Neural progenitor cell (in vitro differentiated cells): ENCODE results near the gene KCNMA1. TPM values are rescaled to one million over a fixed set of nuclear protein-coding genes. Genes with fewer than 3 reads are reported as not detected.

Experiments
- DNase-seq: peaks from one replicate; pipeline ENCODE4 v3.0.0-alpha.2; 2016; ENCODE audit warnings: low spot score
- H2AFZ ChIP-seq: fragments of 200-600 bp; sonication (generic); replicated peaks from 2 replicates; pipeline ENCODE4 v1.6.1; 2016; ENCODE audit warnings: antibody characterized with exemption
- H3F3A ChIP-seq: fragments of 200-600 bp; sonication (generic); 2 replicates; pipeline ENCODE4 v1.6.1; 2016; ENCODE audit warnings: antibody characterized with exemption, low read depth
- H3K27ac ChIP-seq: fragments of 200-600 bp; sonication (generic); 2 replicates; pipeline ENCODE4 v1.5.1; 2016; ENCODE audit warnings: mild to moderate bottlenecking
- H3K27me3 ChIP-seq: fragments of 200-600 bp; sonication (generic); 2 replicates; pipeline ENCODE4 v1.6.1; 2016; ENCODE audit warnings: mild to moderate bottlenecking, moderate library complexity
- H3K36me3 ChIP-seq: fragments of 200-600 bp; sonication (generic); 2 replicates; pipeline ENCODE4 v1.5.1; 2016
- H3K4me1 ChIP-seq: fragments of 200-600 bp; sonication (generic); 2 replicates; pipeline ENCODE4 v1.6.1; 2016; ENCODE audit warnings: mixed run types
- H3K4me2 ChIP-seq: fragments of 200-600 bp; sonication (generic); 2 replicates; pipeline ENCODE4 v1.6.1; 2016
- H3K4me3 ChIP-seq: fragments of 200-600 bp; sonication (generic); 2 replicates; pipeline ENCODE4 v1.5.1; 2016
- H3K79me2 ChIP-seq: fragments of 200-600 bp; sonication (generic); 2 replicates; pipeline ENCODE4 v1.6.1; 2016; ENCODE audit warnings: low read depth
- H3K9ac ChIP-seq: fragments of 200-600 bp; sonication (generic); 2 replicates; pipeline ENCODE4 v1.6.1; 2016
- H3K9me3 ChIP-seq: fragments of 200-600 bp; sonication (generic); 2 replicates; pipeline ENCODE4 v1.5.1; 2016; ENCODE audit warnings: low read depth
- H4K20me1 ChIP-seq: fragments of 200-600 bp; sonication (generic); 2 replicates; pipeline ENCODE4 v1.6.1; 2016; ENCODE audit warnings: low read depth
- H3K27ac Mint-ChIP-seq: 3 replicates; pipeline ENCODE4 v1.8.0; 2021; ENCODE audit warnings: mixed read lengths
- H3K27me3 Mint-ChIP-seq: 2 replicates; pipeline ENCODE4 v1.8.0; 2022; ENCODE audit warnings: low read depth, mild to moderate bottlenecking, inconsistent platforms, moderate library complexity, mixed read lengths; ENCODE audit not compliant: insufficient read depth
- H3K36me3 Mint-ChIP-seq: 3 replicates; pipeline ENCODE4 v1.8.0; 2021; ENCODE audit warnings: mixed read lengths
- H3K4me1 Mint-ChIP-seq: 3 replicates; pipeline ENCODE4 v1.8.0; 2021; ENCODE audit warnings: mixed read lengths
- H3K4me3 Mint-ChIP-seq: 3 replicates; pipeline ENCODE4 v1.8.0; 2021; ENCODE audit warnings: mild to moderate bottlenecking, moderate library complexity, mixed read lengths
- H3K9me3 Mint-ChIP-seq: 3 replicates; pipeline ENCODE4 v1.8.0; 2020; ENCODE audit warnings: mixed read lengths
- EZH2 ChIP-seq: fragments of 200-600 bp; sonication (generic); IDR thresholded peaks from 2 replicates; pipeline ENCODE4 v1.6.1; 2017; ENCODE audit warnings: antibody characterized with exemption, mild to moderate bottlenecking, moderate library complexity
- EZH2phosphoT487 ChIP-seq: fragments of 200-600 bp; sonication (generic); IDR thresholded peaks from 2 replicates; pipeline ENCODE4 v1.6.1; 2017; ENCODE audit warnings: antibody characterized with exemption
- total RNA-seq: library from RNA; depleted of rRNA; stranded (reverse); fragments of >200 nt; gene quantifications from 2 replicates; pipeline ENCODE4 v1.2.3, GENCODE V29; 2015; ENCODE audit warnings: low replicate concordance
- TF ChIP-seq, protein P1 (sequence below): fragments of 200-600 bp; sonication (generic); IDR thresholded peaks from 2 replicates; pipeline ENCODE4 v1.5.1; 2017; ENCODE audit warnings: antibody characterized with exemption, mild to moderate bottlenecking

Gene KCNMA1
- total RNA-seq, 1 donor from 2014 or later, result 2.4 TPM

GRCh38 chr10:77138541-77138940 is 499.1 kb downstream of the KCNMA1 start:
- Histone ChIP-seq H3K27ac (no peak overlapping the region), H3K4me1 (peaks cover 13% of the 10 kb centered on the region), H3K27me3 (peaks cover 29% of the 10 kb centered on the region), H2AFZ (no peak overlapping the region), H3K9ac (no peak overlapping the region), H3K4me2 (no peak overlapping the region), H3K36me3 (no peaks in the 10 kb centered on the region), H3K9me3 (no peaks in the 10 kb centered on the region), H3F3A (peaks cover 6% of the 10 kb centered on the region), H4K20me1 (no peaks in the 10 kb centered on the region), H3K79me2 (no peaks in the 10 kb centered on the region), H3K4me3 (no peak overlapping the region)
- no peak for DNase-seq
- no peak overlapping the region for H3K27ac Mint-ChIP-seq
- peaks cover 13% of the 10 kb centered on the region for H3K27me3 Mint-ChIP-seq
- H3K4me1 Mint-ChIP-seq, result peaks cover 12% of the 10 kb centered on the region
- TF ChIP-seq EZH2phosphoT487, result no peak
- no peaks in the 10 kb centered on the region for H3K9me3 Mint-ChIP-seq
- H3K4me3 Mint-ChIP-seq, result no peak overlapping the region
- H3K36me3 Mint-ChIP-seq, result no peaks in the 10 kb centered on the region

DNA sequence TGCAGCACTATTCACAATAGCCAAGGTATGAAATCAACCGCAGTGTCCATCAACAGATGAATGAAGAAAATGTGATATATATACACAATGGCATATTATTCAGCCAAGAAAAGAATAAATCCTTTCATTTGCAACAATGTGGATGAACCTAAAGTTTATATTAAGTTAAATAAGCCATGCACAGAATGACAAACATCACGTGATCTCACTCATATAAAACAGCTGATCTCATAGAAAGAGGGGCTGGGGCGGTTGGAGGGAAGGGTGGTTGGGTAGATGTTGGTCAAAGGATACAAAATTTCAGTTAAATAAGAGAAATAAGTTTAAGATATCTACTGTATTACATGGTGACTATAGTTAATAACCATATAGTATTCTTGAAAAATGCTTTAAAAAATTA is 502.1 kb downstream of the KCNMA1 start:
- H4K20me1 ChIP-seq, result no peaks in the 10 kb centered on the region
- no peaks in the 10 kb centered on the region for H3K9me3 ChIP-seq
- H3K27me3 Mint-ChIP-seq, result peaks cover 13% of the 10 kb centered on the region
- H3K27ac ChIP-seq, result no peak overlapping the region
- H3K4me3 ChIP-seq, result no peak overlapping the region
- H2AFZ ChIP-seq, result no peak overlapping the region
- TF ChIP-seq, protein P1, sequence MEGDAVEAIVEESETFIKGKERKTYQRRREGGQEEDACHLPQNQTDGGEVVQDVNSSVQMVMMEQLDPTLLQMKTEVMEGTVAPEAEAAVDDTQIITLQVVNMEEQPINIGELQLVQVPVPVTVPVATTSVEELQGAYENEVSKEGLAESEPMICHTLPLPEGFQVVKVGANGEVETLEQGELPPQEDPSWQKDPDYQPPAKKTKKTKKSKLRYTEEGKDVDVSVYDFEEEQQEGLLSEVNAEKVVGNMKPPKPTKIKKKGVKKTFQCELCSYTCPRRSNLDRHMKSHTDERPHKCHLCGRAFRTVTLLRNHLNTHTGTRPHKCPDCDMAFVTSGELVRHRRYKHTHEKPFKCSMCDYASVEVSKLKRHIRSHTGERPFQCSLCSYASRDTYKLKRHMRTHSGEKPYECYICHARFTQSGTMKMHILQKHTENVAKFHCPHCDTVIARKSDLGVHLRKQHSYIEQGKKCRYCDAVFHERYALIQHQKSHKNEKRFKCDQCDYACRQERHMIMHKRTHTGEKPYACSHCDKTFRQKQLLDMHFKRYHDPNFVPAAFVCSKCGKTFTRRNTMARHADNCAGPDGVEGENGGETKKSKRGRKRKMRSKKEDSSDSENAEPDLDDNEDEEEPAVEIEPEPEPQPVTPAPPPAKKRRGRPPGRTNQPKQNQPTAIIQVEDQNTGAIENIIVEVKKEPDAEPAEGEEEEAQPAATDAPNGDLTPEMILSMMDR, result no peak
- no peak for TF ChIP-seq EZH2
- H3K4me1 Mint-ChIP-seq, result peaks cover 5% of the 10 kb centered on the region
- no peaks in the 10 kb centered on the region for H3K36me3 Mint-ChIP-seq
- no peak overlapping the region for H3K9ac ChIP-seq
- H3K27me3 ChIP-seq, result peaks cover 29% of the 10 kb centered on the region
- no peaks in the 10 kb centered on the region for H3F3A ChIP-seq
- no peak overlapping the region for H3K4me3 Mint-ChIP-seq
- H3K4me1 ChIP-seq, result peaks cover 4% of the 10 kb centered on the region
- H3K36me3 ChIP-seq, result no peaks in the 10 kb centered on the region
- no peak overlapping the region for H3K4me2 ChIP-seq
- no peak for DNase-seq
- H3K27ac Mint-ChIP-seq, result no peak overlapping the region
- H3K9me3 Mint-ChIP-seq, result no peaks in the 10 kb centered on the region
- no peaks in the 10 kb centered on the region for H3K79me2 ChIP-seq

GRCh38 chr10:77131214-77131613 is 506.4 kb downstream of the KCNMA1 start:
- Histone ChIP-seq H3K27me3 (no peaks in the 10 kb centered on the region), H3K36me3 (no peaks in the 10 kb centered on the region), H3K4me3 (no peak overlapping the region), H3K9ac (no peak overlapping the region), H3K4me1 (no peaks in the 10 kb centered on the region), H3K27ac (no peak overlapping the region), H2AFZ (no peak overlapping the region), H3F3A (no peaks in the 10 kb centered on the region), H3K79me2 (no peaks in the 10 kb centered on the region), H3K4me2 (no peak overlapping the region), H4K20me1 (no peaks in the 10 kb centered on the region), H3K9me3 (no peaks in the 10 kb centered on the region)
- H3K36me3 Mint-ChIP-seq, result no peaks in the 10 kb centered on the region
- DNase-seq, result no peak
- H3K27me3 Mint-ChIP-seq, result peaks cover 3% of the 10 kb centered on the region
- no peaks in the 10 kb centered on the region for H3K9me3 Mint-ChIP-seq
- H3K4me1 Mint-ChIP-seq, result no peaks in the 10 kb centered on the region
- TF ChIP-seq, protein P1, result no peak
- no peak for TF ChIP-seq EZH2
- TF ChIP-seq EZH2phosphoT487, result no peak
- H3K27ac Mint-ChIP-seq, result no peak overlapping the region
- no peak overlapping the region for H3K4me3 Mint-ChIP-seq

GRCh38 chr10:77127243-77127642 is 510.4 kb downstream of the KCNMA1 start:
- no peaks in the 10 kb centered on the region for H3K9me3 ChIP-seq
- no peak for DNase-seq
- H3K9me3 Mint-ChIP-seq, result no peaks in the 10 kb centered on the region
- TF ChIP-seq EZH2, result no peak
- TF ChIP-seq EZH2phosphoT487, result no peak
- TF ChIP-seq, protein P1, result no peak
- H3K79me2 ChIP-seq, result no peaks in the 10 kb centered on the region
- no peak overlapping the region for H3K4me3 Mint-ChIP-seq
- H3F3A ChIP-seq, result no peaks in the 10 kb centered on the region
- H3K27ac ChIP-seq, result no peak overlapping the region
- H3K27me3 Mint-ChIP-seq, result no peaks in the 10 kb centered on the region
- no peaks in the 10 kb centered on the region for H4K20me1 ChIP-seq
- no peaks in the 10 kb centered on the region for H3K4me1 Mint-ChIP-seq
- no peak overlapping the region for H2AFZ ChIP-seq
- no peak overlapping the region for H3K9ac ChIP-seq
- H3K27ac Mint-ChIP-seq, result no peak overlapping the region
- H3K4me2 ChIP-seq, result no peak overlapping the region
- no peaks in the 10 kb centered on the region for H3K36me3 ChIP-seq
- H3K4me1 ChIP-seq, result no peaks in the 10 kb centered on the region
- no peaks in the 10 kb centered on the region for H3K27me3 ChIP-seq
- no peak overlapping the region for H3K4me3 ChIP-seq
- H3K36me3 Mint-ChIP-seq, result no peaks in the 10 kb centered on the region
